Suprapubic skin (tissue), 4 donors: ENCODE data around the gene CLPX.

ENCODE experiments used
- EP300 ChIP-seq: sonication (generic); formaldehyde crosslinking; IDR thresholded peaks from one replicate; pipeline ENCODE4 v1.6.1; 2017; ENCODE audit warnings: antibody characterized with exemption
- POLR2A ChIP-seq, 2 donors: fragments of 450-650 bp; IDR thresholded peaks; one replicate each; pipeline ENCODE4 v1.6.1; 2017; ENCODE audit warnings: antibody characterized with exemption in 2 of 2, mild to moderate bottlenecking in 2 of 2, moderate library complexity in 2 of 2
- POLR2AphosphoS5 ChIP-seq, 3 donors: sonication (generic); formaldehyde crosslinking; IDR thresholded peaks; one replicate each; pipeline ENCODE4 v1.6.1; 2017; ENCODE audit warnings: antibody characterized with exemption in 3 of 3
- TF ChIP-seq, protein P1 (sequence below), 2 donors: fragments of 200-600 bp in 1 of 2; fragments of 450-650 bp in 1 of 2; sonication (generic) in 1 of 2; IDR thresholded peaks; one replicate each; pipeline ENCODE4 v1.5.1; 2016 to 2019; ENCODE audit warnings: antibody characterized with exemption in 2 of 2, mild to moderate bottlenecking in 1 of 2, moderate library complexity in 1 of 2

DNA sequence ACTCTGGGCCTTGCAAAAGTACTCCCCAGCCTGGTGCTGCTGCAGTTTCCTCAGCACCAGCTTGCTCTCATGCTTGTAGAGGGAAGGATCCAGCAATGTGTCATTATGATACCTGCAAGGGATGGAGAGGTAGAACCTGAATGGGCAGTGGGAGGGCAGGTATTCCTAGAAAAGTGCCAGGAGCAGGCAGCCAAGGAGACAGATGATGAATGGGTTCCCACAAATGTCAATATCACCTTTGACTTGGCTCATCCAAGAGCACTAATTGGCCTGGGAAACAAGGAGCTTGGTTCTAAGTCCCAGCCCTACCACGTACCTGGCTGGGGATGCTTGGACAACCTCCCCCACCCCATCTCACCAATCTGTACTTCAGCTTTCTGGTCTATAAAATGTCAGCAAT lies 16.8 kb upstream of the CLPX start:
- TF ChIP-seq, protein P1, sequence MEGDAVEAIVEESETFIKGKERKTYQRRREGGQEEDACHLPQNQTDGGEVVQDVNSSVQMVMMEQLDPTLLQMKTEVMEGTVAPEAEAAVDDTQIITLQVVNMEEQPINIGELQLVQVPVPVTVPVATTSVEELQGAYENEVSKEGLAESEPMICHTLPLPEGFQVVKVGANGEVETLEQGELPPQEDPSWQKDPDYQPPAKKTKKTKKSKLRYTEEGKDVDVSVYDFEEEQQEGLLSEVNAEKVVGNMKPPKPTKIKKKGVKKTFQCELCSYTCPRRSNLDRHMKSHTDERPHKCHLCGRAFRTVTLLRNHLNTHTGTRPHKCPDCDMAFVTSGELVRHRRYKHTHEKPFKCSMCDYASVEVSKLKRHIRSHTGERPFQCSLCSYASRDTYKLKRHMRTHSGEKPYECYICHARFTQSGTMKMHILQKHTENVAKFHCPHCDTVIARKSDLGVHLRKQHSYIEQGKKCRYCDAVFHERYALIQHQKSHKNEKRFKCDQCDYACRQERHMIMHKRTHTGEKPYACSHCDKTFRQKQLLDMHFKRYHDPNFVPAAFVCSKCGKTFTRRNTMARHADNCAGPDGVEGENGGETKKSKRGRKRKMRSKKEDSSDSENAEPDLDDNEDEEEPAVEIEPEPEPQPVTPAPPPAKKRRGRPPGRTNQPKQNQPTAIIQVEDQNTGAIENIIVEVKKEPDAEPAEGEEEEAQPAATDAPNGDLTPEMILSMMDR (IDR thresholded peaks at IDR 0.05), result no peak
- TF ChIP-seq POLR2A (IDR thresholded peaks at IDR 0.05) (no peak), EP300 (no peak), POLR2AphosphoS5 (IDR thresholded peaks at IDR 0.05) (no peak)
